GM21786 (cell line): ENCODE data around the gene KRTAP1-5.
"Not testable (repeated sequence)": the region's sequence is repeated elsewhere in the genome, so short reads cannot be mapped to it uniquely, and the experiment has no call there.

Experiments used
- ATAC-seq: cut with Tn5 transposase; IDR thresholded peaks from one replicate; pipeline ENCODE4 v1.9.1; 2021; ENCODE audit not compliant: unreplicated experiment

Gene KRTAP1-5

DNA sequence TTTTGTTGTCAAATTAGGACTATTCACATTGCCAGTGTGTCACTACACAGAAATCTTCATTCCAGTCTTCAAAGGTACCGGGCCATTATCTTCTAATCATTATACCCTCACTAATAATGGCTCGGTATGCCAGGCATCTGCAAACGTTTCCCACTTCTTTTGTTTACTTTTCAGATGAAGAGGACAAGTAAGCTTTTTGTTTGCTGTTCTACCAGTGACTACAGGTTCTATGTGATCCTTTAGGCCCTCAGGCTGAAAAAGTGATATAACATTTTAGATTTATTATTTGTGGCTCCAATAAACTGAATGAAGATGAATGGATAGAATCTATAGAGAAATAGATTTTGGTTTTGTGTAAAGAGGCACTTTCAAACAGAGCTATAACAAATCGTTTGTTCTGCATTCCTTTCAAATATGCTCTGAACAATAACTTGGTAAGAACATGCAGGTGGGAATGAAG, 17.7 kb downstream of the KRTAP1-5 start:
- ATAC-seq = no peak

DNA sequence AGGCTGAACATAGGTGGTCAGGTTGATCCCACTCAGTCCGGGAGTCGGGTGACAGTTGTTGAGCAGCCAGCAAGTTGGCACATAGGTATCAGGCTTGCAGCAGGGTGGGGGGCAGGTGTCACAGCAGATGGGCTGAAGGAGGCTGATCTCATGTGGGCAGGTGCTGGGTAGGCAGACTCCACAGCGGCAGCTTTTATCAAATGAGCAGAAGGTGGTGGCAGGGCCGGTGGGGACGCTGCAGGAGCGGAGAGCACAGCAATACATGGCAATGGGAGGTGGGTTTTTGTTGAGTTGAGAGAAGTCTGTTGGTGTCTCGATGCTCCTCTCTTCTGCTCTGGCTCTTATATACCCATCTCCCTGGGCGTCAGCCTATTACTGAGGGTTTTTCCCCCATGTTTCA, 18.2 kb downstream of the KRTAP1-5 start, which contains the start of gene KRTAP3-1:
Gene KRTAP3-1, minus strand, starts transcription at position 318 of the 400 bp plus-strand sequence. Its CDS starts 54 bp downstream, at position 264.
- no peak for ATAC-seq

DNA sequence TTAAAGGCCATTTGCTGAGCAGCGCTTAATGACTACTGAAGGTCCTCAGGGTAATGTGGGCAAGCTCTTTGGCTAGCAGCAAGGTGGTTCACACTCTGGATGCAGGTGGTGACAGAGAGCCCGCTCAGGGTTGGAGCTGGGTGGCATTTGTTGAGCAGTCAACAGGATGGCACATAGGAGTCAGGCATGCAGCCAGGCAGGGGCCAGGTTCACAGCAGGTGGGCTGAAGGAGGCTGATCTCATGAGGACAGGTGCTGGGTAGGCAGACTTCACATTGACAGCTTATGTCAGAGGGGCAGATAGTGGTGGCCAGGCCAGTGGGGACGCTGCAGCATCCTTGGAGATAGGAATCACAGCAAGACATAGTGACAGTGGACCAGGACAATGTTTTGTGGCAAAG, 22.6 kb downstream of the KRTAP1-5 start:
- ATAC-seq = no peak

DNA sequence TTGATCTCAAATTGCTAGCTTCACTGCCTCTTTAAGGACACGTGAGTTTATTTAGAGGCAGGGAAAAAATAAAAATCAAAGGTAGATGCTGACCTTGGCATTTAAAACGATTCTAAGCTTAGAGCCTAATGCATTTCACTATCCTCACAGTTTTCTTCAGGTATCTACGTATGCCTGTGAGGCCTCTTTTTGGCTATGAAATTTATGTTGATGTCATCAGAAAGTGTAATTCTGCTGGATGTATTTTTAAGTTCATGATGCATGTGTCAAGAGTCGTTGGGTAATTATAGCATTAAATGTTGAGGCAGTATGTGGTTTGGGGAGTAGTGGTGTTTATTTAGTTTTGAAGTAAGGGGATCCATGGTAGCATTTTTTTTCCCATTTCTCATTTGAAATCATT, 23.1 kb downstream of the KRTAP1-5 start:
- ATAC-seq = no peak

DNA sequence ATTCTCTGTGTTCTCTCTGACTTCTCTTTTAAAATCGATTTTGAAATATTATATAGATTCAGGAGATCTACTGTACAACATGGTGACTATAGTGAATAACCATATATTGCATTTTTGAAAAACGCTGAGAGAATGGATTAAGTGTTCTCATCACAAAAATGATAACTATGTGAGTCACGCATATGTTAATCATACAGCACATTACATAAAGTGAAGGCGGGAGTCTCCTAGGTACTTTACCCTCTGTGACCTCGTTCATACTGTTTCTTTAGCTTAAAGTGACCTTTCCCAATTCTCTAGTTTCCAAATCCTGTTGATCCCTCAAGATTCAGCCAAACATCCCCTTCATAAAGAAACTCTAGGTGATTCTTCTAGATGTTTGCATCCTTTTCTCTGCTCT, 24.2 kb downstream of the KRTAP1-5 start:
- no peak for ATAC-seq

DNA sequence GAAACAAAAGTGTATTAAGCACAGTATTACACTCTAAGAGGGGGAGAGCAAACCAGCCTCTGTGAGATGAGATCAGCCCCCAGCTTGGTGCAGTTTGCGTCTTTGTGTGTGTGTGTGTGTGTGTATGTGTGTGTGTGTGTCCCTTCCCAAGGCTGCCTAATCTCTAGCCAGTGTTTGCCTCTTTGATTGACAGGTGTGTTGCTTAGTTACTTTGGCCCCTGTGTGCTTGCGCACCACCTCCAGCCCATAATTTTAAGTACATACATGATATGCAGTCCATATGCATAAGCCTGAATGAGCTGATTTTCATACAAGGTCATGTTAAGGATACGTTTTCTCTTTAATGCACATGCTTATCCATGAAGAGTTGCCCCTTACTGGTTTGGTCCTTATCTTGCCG, 25.2 kb downstream of the KRTAP1-5 start:
- no peak for ATAC-seq

DNA sequence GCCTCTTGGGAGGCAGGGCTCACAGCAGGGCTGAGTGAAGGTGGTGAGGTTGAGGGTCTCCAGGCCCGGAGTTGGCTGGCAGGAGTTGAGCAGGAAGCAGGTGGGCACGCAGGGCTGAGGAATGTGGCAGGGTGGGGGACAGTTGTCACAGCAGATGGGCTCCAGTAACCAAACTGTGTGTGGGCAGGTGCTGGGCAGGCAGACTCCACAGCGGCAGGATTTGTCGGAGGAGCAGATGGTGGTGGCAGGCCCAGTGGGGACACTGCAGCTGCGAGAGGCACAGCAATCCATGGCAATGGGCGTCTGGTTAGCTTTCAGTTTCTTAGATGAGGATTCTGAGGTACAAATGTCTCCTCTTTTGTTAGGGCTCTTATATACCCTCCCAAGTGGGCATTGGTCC, 27.4 kb downstream of the KRTAP1-5 start, which contains the start of gene KRTAP3-2:
Gene KRTAP3-2, minus strand, starts transcription at position 344 of the 400 bp plus-strand sequence. Its CDS starts 53 bp downstream, at position 291.
- not testable (repeated sequence) for ATAC-seq

DNA sequence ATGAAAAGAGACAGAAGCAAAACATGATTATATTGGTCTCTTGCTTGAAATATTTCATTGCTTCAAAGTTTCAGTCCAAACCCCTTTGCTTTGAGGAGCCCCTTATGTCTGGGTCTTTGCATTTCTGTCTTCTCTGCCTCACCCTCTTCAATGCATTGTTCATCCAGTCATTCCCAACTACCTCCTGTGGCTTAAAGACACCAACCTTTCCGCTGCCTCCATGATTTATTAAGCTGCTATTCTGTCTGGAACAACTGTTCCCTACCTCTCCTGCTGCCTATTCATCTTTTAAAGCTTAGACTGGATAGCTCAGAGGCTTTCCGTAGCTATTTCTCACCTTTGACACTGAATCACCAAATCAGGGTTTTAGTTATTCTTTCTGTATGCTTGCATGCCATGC, 29.6 kb downstream of the KRTAP1-5 start:
- no peak for ATAC-seq

DNA sequence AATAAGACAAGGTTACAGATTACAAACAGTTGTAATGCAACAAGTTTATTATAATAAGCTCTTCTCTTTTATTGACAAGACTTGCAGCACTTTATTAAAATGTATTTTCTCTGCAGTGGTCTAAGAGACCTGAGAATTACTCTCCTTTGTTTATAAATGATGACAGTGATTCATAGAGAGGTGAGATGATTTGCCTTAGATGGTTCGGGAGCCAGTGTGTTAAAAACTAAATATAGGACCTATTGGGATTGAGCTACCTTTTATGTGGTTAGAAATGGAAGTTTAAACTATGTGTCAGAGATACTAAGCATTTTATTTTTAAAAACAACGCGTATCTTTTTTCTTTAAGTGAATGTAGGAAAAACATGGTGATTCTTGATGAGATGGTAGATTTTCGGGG, 30.2 kb downstream of the KRTAP1-5 start:
- no peak for ATAC-seq

DNA sequence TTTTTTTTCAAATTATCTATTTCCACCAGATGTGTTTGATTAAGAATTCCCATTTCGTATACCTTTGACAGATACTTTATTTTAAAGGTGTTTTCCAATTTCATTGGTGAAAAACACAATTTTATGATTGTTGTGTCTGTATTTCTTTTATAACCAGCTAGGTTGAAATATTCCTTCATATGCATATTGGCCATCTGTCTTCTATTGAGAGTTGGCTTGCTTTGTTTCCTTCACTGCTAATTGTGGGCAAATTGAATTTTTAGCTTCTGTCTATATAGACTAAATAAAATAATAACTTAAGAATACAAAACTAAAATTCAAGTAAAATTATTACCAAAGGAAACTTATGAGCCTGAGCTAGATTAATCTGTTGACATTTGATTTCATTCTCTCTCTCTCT, 31.9 kb downstream of the KRTAP1-5 start:
- ATAC-seq = no peak

DNA sequence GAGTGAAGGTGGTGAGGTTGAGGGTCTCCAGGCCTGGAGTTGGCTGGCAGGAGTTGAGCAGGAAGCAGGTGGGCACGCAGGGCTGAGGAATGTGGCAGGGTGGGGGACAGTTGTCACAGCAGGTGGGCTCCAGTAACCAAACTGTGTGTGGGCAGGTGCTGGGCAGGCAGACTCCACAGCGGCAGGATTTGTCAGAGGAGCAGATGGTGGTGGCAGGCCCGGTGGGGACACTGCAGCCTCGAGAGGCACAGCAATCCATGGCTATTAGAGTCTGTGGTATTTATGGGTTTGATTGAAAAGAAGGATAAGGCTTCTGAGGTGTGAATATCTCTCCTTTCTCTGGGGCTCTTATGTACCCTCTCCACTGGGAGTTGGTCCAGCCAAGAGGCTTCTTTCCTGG, 33.2 kb downstream of the KRTAP1-5 start, which contains the start of gene KRTAP3-3:
Gene KRTAP3-3, minus strand, starts transcription at position 326 of the 400 bp plus-strand sequence. Its CDS starts 67 bp downstream, at position 259.
- no peak for ATAC-seq

DNA sequence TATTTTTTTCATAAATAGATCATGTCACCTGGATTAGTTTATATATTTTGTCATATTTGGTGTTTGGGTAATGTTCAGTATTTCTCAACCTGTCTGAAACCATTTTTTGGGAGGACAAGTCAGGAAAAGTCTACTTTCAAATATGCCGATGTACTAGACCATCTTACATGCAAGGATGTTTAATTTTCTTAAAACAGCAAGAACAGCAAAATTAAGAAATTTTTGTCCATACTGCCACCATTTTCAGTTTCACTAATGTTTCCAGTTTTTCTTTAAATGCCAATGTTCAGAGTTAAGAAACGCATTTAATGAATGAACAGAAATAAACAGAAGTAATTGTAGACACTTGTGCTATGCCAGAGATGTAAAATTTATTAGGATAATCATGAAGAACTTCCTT, 33.9 kb downstream of the KRTAP1-5 start:
- no peak for ATAC-seq

DNA sequence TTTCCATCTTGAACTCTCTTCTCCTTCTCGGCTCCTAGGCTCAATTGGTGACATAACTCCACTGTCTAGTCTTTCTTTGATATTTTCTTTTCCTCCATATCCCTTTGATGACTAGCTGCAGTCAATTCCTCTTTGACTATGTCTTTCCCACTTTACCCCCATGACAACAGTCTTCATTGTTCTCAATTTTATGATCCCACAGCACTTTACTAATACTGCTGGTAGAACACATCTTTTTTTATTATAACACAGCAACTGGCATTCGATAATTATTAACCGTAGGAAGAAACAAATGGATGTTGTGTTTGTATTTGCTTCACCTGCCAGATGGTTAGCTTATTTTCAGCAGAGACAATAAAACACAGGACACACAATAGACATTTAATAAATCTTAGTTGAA, 34.3 kb downstream of the KRTAP1-5 start:
- no peak for ATAC-seq

DNA sequence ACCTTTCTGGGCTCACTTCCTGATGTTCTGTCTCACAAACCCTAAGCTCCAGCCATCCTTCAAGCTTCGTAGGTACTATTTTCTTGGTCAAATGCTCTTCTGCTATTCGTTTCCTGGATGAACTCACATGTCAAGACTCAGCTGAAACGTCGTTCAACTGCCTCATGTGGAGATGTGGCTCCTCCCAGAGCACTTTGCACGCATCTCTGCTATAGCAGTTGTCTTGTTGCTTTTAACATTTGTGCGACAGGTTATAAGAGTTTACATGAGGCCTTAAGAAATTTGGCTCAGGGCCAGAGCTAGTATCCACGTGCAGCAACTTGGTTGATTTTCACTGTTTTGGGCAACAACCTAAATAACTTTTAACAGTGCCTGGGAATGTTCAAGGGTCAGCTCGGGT, 40.1 kb downstream of the KRTAP1-5 start:
- ATAC-seq = no peak

DNA sequence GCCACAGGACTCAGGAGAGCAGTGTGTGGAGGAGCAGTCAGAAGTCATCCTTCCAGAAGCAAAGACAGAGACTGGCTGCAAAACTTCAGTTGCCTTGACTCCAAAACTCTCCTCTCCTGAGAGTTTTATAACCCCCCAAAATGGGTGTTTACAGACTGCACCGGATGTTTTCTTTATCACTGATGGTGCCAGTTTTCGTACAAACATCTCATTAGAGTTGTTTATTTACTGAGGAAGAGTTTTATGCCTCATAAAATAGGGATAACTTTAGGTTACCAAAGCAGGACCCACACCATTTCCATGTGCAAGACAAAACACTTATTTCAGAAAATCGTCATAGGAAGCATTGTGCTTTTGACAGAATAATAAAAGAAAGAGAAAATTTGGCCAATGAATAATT, 42.8 kb downstream of the KRTAP1-5 start, which contains the start of gene KRT40:
Gene KRT40, minus strand, starts transcription at position 101 of the 400 bp plus-strand sequence. Its CDS starts 53 bp downstream, at position 48.
- ATAC-seq = no peak

DNA sequence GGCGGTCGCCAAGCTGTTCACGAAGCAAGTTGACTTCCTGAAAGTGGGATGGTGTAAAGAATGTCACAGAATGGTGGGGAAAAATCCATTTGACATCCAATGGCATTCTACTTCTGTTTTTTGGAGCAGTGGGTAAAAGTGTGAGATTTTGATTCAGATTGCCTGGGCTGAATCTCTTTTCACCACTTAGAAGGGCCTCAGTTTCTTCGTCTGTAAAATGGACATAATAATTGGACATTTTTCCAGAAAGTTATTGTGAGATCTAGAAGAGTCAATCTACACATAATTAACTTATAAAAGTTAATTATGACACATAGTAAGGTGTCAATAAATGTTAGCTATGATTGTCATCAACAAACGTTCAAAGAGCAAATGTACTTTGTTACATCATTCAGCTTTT, 45.9 kb downstream of the KRTAP1-5 start:
- no peak for ATAC-seq

DNA sequence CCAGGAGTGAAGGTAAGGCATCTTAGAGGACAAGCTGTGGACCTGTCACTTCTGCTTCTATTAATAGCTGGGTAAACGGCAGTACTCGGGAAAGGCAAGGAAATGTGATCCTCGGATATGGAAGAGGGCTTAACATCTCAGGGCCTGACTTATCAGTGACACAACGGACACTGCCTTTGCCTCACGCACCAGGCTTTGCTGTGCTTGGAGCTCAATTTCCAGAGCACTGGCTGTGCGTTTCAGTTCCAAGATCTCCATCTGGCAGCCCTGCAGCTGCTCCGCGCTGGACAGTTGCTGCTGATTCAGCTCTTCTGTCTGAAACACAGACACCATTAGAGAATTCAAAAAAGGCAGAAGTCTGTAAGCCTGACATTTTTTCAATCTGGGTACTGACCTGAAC, 46.4 kb downstream of the KRTAP1-5 start:
- no peak for ATAC-seq

DNA sequence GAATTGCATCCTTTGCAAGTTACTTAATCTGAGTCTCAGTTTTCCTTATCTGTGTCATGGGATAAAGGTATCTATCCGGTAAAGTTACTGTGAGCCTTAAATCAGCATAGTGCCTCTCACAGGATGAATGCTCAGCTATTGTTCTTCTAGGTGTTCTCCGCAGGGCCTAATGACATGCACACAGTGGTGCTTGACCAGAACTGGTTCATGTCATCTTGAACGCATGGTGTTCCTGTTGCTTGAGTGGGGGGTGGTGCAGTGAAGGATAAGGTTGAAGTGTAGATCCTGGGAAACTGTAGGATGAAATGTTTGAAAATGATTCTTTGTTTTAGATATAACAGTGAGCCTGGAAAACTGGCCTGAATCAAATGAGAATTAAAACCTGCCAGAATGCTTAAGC, 46.9 kb downstream of the KRTAP1-5 start:
- no peak for ATAC-seq

DNA sequence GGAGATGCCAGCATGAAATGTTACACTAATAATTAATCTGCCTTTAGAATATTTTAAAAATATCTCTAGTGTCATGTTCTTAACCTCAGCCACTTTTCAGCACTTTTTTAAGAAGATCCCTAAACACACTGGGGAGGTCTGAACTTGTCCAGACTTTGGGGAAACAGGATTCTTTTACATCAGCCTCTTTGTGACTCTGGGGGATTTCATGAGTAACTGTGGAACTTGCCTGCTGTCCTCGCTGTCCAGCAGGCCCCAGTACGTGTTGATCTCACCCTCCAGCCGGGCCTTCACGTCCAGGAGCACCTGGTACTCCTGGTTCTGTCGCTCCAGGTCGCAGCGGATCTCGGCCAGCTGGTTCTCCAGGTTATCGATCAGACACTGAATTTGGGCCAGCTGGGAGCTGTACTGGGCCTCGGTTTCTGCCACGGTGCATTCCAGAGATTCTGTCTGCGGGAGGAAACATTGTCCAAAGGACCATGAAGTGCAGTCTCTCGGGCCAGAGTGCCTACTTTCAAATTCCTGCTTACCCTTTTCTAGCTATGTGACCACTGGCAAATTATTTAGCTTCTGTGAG, 48.3 kb downstream of the KRTAP1-5 start:
- no peak for ATAC-seq
